Limb (tissue), 2 donors: ENCODE results near the gene SMIM10.
"Not testable (repeated sequence)": the region's sequence is repeated elsewhere in the genome, so short reads cannot be mapped to it uniquely, and the experiment has no call there.

Experiments used
- DNase-seq, 2 donors: peaks; one replicate each; pipeline ENCODE4 v3.0.0-alpha.2; 2016; ENCODE audit errors: extremely low spot score in 2 of 2

Gene SMIM10

GRCh38 chrX:135010921-135011320 is 20.1 kb downstream of the SMIM10 start:
- no peak for DNase-seq

GRCh38 chrX:135015523-135016245 is 24.9 kb downstream of the SMIM10 start:
- no peak for DNase-seq

GRCh38 chrX:135019890-135020289 is 29.1 kb downstream of the SMIM10 start:
- DNase-seq, result not testable (repeated sequence)

- not testable (repeated sequence) for DNase-seq
Measured at GRCh38 chrX:135023791-135024190, 33.0 kb downstream of the SMIM10 start.

- no peak for DNase-seq
Measured at GRCh38 chrX:135024526-135024925, 33.7 kb downstream of the SMIM10 start.

GRCh38 chrX:135030207-135030963 is 39.6 kb downstream of the SMIM10 start:
- DNase-seq, result not testable (repeated sequence)

- not testable (repeated sequence) for DNase-seq
Measured at GRCh38 chrX:135041149-135042123, 50.6 kb downstream of the SMIM10 start.
